H1 (cell line): ENCODE data around the gene RPRD1A. TPM values are rescaled to one million over a fixed set of nuclear protein-coding genes. Genes with fewer than 3 reads are reported as not detected.

Source experiments
- BRCA1 ChIP-seq: IDR thresholded peaks from 2 replicates; pipeline ENCODE4 v1.6.1; 2012; ENCODE audit warnings: low read depth, low read length, improper control_type of control experiment
- CBX5 ChIP-seq: fragments of 300-800, 300-1000 bp; sonication (generic); IDR thresholded peaks from 2 replicates; pipeline ENCODE4 v1.7.1; 2016; ENCODE audit warnings: antibody characterized with exemption, low read length, low read depth
- CHD1 ChIP-seq: IDR thresholded peaks from 2 replicates; pipeline ENCODE4 v1.6.1; 2012; ENCODE audit warnings: low read depth, low read length, improper control_type of control experiment
- TBP ChIP-seq: IDR thresholded peaks from 2 replicates; pipeline ENCODE4 v1.6.1; 2011; ENCODE audit warnings: low read depth, low read length, improper control_type of control experiment
- polyA plus RNA-seq, 7 experiments: library from polyadenylated mRNA; depleted of rRNA in 3 of 7; stranded (reverse) in 5 of 7; unstranded in 2 of 7; fragments of >200 nt in 5 of 7; fragments of 200-250 nt in 2 of 7; gene quantifications; 1 replicate in 5 of 7; 2 replicates in 1 of 7; 4 replicates in 1 of 7; pipeline versions ENCODE4 v1.2.1 to v1.2.3, GENCODE V29; 2011 to 2013; ENCODE audit warnings: missing spikeins in 2 of 7, mixed read lengths in 2 of 7
- total RNA-seq: library from RNA; stranded (reverse); fragmentation: NEBNext Ultra II Directional; extraction: Animal tissue kit (Norgen Biotek cat#: 25700); gene quantifications from 2 replicates; pipeline ENCODE4 v1.2.1, GENCODE V29; 2021

The RPRD1A gene
- total and polyA plus RNA-seq, 2 of the 8 experiments (the other 6 are each of a cell fraction or from before 2014, with no cell fraction given), result 40.5 to 106 TPM

GRCh38 chr18:36028859-36029258 lies 38.5 kb downstream of the RPRD1A start (continued):
- TF ChIP-seq CBX5, result no peak
- TF ChIP-seq CHD1, result no peak
- no peak for TF ChIP-seq BRCA1
- no peak for TF ChIP-seq TBP
- TF ChIP-seq, all 59 proteins: peak for 0
